IPS DF 6.9 (cell line): Measurements from ENCODE around the gene ASTN2.

Experiments
- DNase-seq: peaks from one replicate; pipeline ENCODE4 v3.0.0-alpha.2; 2013; ENCODE audit warnings: low read depth, low spot score
- H3K27ac ChIP-seq: one replicate; pipeline ENCODE4 v1.5.1; 2013; ENCODE audit warnings: low read length, control low read depth
- H3K27me3 ChIP-seq: 2 replicates; pipeline ENCODE4 v1.6.1; 2013; ENCODE audit warnings: mild to moderate bottlenecking, low read length; ENCODE audit not compliant: control insufficient read depth, insufficient read depth
- H3K36me3 ChIP-seq: 2 replicates; pipeline ENCODE4 v1.6.1; 2013; ENCODE audit warnings: low read length; ENCODE audit not compliant: control insufficient read depth, insufficient read depth
- H3K4me1 ChIP-seq: 2 replicates; pipeline ENCODE4 v1.6.1; 2013; ENCODE audit warnings: low read length; ENCODE audit not compliant: control insufficient read depth, insufficient read depth
- H3K4me3 ChIP-seq: 2 replicates; pipeline ENCODE4 v1.5.1; 2013; ENCODE audit warnings: mild to moderate bottlenecking, low read length
- H3K9me3 ChIP-seq: 2 replicates; pipeline ENCODE4 v1.6.1; 2013; ENCODE audit warnings: low read length, inconsistent platforms; ENCODE audit not compliant: control insufficient read depth, insufficient read depth
- WGBS: extraction: QIAGEN DNeasy Blood & Tissue Kit; methylation state at CpG from one replicate; pipeline ENCODE4 v1.1.7; 2013; ENCODE audit warnings: mixed read lengths, missing lambda C conversion rate; ENCODE audit not compliant: insufficient read length, insufficient coverage; 5-methylcytosine and 5-hydroxymethylcytosine counted together

ASTN2 gene

GRCh38 chr9:117258184-117258866 lies 156.5 kb downstream of the ASTN2 start:
- Histone ChIP-seq H3K27me3 (no peaks in the 10 kb centered on the region), H3K4me3 (no peak overlapping the region), H3K27ac (no peak overlapping the region), H3K36me3 (no peaks in the 10 kb centered on the region), H3K4me1 (peaks cover 1% of the 10 kb centered on the region; the same call in 1 of the 2 replicates), H3K9me3 (no peaks in the 10 kb centered on the region)
- no CpG with 5 or more reads among the region's 8 CpGs for WGBS
- DNase-seq = no peak

- no CpG with 5 or more reads among the region's 2 CpGs for WGBS
- DNase-seq = no peak
- 0 out of 2 replicates have a peak, but pooled peaks cover under 1% of the 10 kb centered on the region for H3K4me1 ChIP-seq
Measured at GRCh38 chr9:117253261-117253660, 161.6 kb downstream of the ASTN2 start.

GRCh38 chr9:117250610-117251215 lies 164.1 kb downstream of the ASTN2 start:
- DNase-seq = no peak
- Histone ChIP-seq H3K36me3 (no peaks in the 10 kb centered on the region), H3K27ac (no peak overlapping the region), H3K27me3 (no peaks in the 10 kb centered on the region), H3K9me3 (no peaks in the 10 kb centered on the region), H3K4me1 (no peaks in the 10 kb centered on the region), H3K4me3 (no peak overlapping the region)
- no CpG with 5 or more reads among the region's 3 CpGs for WGBS

More at GRCh38 chr9:117253261-117253660, 161.6 kb downstream of the ASTN2 start:
- no peaks in the 10 kb centered on the region for H3K36me3 ChIP-seq
- H3K4me3 ChIP-seq = no peak overlapping the region
- no peak overlapping the region for H3K27ac ChIP-seq
- no peaks in the 10 kb centered on the region for H3K27me3 ChIP-seq
- no peaks in the 10 kb centered on the region for H3K9me3 ChIP-seq

- no peaks in the 10 kb centered on the region for H3K27me3 ChIP-seq
- no peak overlapping the region for H3K27ac ChIP-seq
- H3K36me3 ChIP-seq = no peaks in the 10 kb centered on the region
- DNase-seq = no peak
- H3K9me3 ChIP-seq = no peaks in the 10 kb centered on the region
- WGBS = no CpG with 5 or more reads among the region's 3 CpGs
- no peak overlapping the region for H3K4me3 ChIP-seq
- H3K4me1 ChIP-seq = no peaks in the 10 kb centered on the region
Measured at GRCh38 chr9:117249799-117250198, 165.1 kb downstream of the ASTN2 start.

- no CpG with 5 or more reads among the region's 1 CpG for WGBS
Measured at GRCh38 chr9:117247266-117247665, 167.6 kb downstream of the ASTN2 start.

GRCh38 chr9:117245175-117245829 lies 169.6 kb downstream of the ASTN2 start:
- WGBS = no CpG with 5 or more reads among the region's 8 CpGs
- H3K4me3 ChIP-seq = no peak overlapping the region
- H3K27ac ChIP-seq = no peak overlapping the region
- H3K36me3 ChIP-seq = no peaks in the 10 kb centered on the region
- no peaks in the 10 kb centered on the region for H3K9me3 ChIP-seq
- no peak for DNase-seq
- no peaks in the 10 kb centered on the region for H3K27me3 ChIP-seq
- no peaks in the 10 kb centered on the region for H3K4me1 ChIP-seq

More at GRCh38 chr9:117247266-117247665, 167.6 kb downstream of the ASTN2 start:
- H3K36me3 ChIP-seq = no peaks in the 10 kb centered on the region
- no peak for DNase-seq
- H3K4me3 ChIP-seq = no peak overlapping the region
- no peak overlapping the region for H3K27ac ChIP-seq
- no peaks in the 10 kb centered on the region for H3K9me3 ChIP-seq
- no peaks in the 10 kb centered on the region for H3K27me3 ChIP-seq
- H3K4me1 ChIP-seq = no peaks in the 10 kb centered on the region

GRCh38 chr9:117242082-117242481 lies 172.8 kb downstream of the ASTN2 start:
- no peaks in the 10 kb centered on the region for H3K9me3 ChIP-seq
- H3K27ac ChIP-seq = no peak overlapping the region
- no peak for DNase-seq
- no peak overlapping the region for H3K4me3 ChIP-seq
- no peaks in the 10 kb centered on the region for H3K36me3 ChIP-seq
- WGBS = no CpG with 5 or more reads among the region's 3 CpGs
- H3K27me3 ChIP-seq = no peaks in the 10 kb centered on the region
- H3K4me1 ChIP-seq = no peaks in the 10 kb centered on the region

- Histone ChIP-seq H3K27me3 (no peaks in the 10 kb centered on the region), H3K4me3 (no peak overlapping the region), H3K9me3 (no peaks in the 10 kb centered on the region), H3K36me3 (no peaks in the 10 kb centered on the region), H3K4me1 (no peaks in the 10 kb centered on the region), H3K27ac (no peak overlapping the region)
- WGBS = no CpG with 5 or more reads among the region's 1 CpG
- no peak for DNase-seq
Measured at GRCh38 chr9:117239428-117239827, 175.4 kb downstream of the ASTN2 start.

- no peaks in the 10 kb centered on the region for H3K9me3 ChIP-seq
- no peak overlapping the region for H3K27ac ChIP-seq
- WGBS = no CpG with 5 or more reads among the region's 6 CpGs
Measured at GRCh38 chr9:117234103-117234502, 180.8 kb downstream of the ASTN2 start.

GRCh38 chr9:117233016-117233415 lies 181.8 kb downstream of the ASTN2 start:
- Histone ChIP-seq H3K27me3 (no peaks in the 10 kb centered on the region), H3K27ac (no peak overlapping the region), H3K36me3 (no peaks in the 10 kb centered on the region), H3K4me3 (no peak overlapping the region), H3K4me1 (no peaks in the 10 kb centered on the region), H3K9me3 (no peaks in the 10 kb centered on the region)
- DNase-seq = no peak
- no CpG with 5 or more reads among the region's 4 CpGs for WGBS

More at GRCh38 chr9:117234103-117234502, 180.8 kb downstream of the ASTN2 start:
- no peak overlapping the region for H3K4me3 ChIP-seq
- no peaks in the 10 kb centered on the region for H3K36me3 ChIP-seq
- no peak for DNase-seq
- H3K27me3 ChIP-seq = no peaks in the 10 kb centered on the region
- H3K4me1 ChIP-seq = no peaks in the 10 kb centered on the region
